GM18873 (cell line): ENCODE data around the gene PTAFR.

Source experiments
- ATAC-seq: cut with Tn5 transposase; IDR thresholded peaks from one replicate; pipeline ENCODE4 v1.9.1; 2021; ENCODE audit warnings: mild to moderate bottlenecking, moderate library complexity, moderate number of reproducible peaks; ENCODE audit not compliant: unreplicated experiment, low FRiP score

PTAFR gene, protein sequence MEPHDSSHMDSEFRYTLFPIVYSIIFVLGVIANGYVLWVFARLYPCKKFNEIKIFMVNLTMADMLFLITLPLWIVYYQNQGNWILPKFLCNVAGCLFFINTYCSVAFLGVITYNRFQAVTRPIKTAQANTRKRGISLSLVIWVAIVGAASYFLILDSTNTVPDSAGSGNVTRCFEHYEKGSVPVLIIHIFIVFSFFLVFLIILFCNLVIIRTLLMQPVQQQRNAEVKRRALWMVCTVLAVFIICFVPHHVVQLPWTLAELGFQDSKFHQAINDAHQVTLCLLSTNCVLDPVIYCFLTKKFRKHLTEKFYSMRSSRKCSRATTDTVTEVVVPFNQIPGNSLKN

DNA sequence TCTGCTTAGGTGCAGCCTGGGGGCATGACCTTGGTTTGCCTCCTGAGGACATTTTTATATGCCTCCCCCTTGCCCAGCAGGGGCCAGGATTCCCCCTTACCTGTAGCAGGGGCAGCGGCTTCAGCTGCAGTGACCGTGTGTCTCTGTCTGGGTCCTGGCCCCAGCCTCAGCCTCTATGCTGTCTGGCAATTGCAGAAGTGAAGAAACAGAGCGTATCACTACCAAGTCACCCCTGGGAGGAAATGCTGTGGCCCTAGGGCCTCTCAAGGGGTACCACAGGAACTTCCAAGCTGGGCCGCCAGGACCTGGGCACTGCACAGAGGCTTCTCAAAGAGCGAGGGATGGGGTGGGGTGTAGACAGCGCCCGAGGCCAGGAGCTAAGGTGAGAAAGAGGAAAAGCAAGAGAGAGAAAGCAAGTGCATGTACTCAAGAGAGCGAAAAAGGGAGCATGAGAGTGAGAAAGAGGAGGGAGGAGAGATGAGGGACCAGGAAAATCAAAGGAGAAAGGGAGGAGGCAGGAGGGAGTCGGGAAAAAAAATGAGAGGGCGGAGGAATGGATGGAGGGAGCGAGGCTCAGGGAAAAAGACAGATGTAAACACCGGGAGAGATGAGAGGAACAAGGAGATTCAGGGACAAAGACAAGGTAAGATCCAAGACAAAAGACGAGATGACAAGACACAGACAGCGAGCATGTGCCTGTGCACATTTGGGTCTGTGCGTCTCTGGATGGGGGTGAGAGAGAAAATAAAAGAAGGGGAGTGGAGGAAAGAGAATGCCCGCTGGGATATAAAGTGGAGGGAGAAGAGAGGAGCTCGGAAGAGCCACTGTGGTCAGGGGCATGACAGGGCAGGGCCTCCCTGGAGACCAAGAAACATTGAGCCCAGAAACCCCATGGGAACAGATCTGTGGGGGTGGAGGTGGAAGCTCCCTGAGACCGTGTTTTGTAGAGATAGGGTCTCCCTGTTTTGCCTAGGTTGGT lies at the start of gene PTAFR:
PTAFR (minus strand) TSS at position 199 of the 979 bp plus-strand sequence. CDS start 25,669 bp downstream, outside the sequence.
- ATAC-seq: no peak

DNA sequence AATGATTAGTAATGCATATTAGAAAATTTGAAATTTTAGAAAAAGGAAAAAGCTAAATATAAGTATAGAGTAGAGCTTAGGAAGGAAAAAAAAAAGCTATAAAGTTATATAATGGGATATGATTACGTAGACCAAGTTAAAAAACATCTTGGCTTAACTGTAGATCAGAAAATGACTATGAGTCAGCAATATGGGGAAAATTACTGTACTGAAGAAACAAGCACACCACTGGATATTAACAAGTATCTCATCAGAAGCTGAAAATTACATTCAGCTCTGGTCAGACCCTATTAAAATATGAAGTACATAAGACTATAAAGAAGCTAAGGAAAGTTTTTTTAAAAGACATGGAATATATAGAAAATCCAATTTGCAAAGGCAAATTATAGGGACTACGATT lies 36.8 kb upstream of the PTAFR start:
- no peak for ATAC-seq

DNA sequence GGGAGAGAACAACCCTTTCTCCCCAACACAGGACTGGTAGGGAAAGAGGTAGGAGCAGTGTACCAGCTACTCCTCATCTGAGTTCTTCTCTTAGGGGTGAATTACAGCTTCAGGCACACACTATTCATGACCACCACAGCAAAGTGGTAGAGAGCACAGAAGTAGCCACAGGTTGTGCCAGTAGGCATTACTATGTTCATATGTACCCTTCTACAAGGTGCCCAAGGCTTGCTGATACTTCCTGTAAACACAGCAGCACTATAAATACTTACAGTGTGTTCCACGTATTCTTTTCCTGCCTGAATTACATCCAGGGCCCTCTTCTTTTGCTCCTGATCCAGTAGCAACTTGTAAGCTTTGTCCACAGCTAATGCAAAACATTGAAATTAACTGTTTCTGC lies 33.2 kb upstream of the PTAFR start:
- no peak for ATAC-seq

DNA sequence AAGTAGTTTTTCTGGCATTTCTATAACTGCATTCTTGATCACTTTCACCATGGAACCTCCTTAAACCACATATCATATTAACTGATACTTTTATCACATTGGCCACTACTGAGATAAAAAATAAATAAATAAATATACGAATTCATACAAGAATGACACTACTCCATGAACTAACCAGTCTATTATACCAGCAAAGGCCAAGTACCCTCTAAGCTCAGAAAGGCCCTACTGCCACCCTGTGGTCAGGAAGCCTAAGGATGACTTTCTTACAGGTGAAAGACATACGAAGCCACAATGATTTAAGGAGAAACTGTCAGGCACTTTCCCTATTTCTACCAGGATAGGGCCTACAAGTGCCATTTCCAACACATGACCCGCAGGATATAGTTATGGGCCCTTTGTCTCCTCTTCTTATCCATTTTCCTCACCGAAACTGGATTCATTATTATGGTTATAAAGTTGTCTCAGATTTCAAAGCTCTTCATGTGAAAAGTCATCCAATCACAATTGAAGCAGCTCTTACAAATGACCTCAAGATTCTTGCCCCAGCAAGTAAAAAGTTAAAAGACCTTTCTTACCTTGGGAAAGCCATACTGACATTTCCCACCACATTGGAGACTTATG lies 32.4 kb upstream of the PTAFR start:
- no peak for ATAC-seq

DNA sequence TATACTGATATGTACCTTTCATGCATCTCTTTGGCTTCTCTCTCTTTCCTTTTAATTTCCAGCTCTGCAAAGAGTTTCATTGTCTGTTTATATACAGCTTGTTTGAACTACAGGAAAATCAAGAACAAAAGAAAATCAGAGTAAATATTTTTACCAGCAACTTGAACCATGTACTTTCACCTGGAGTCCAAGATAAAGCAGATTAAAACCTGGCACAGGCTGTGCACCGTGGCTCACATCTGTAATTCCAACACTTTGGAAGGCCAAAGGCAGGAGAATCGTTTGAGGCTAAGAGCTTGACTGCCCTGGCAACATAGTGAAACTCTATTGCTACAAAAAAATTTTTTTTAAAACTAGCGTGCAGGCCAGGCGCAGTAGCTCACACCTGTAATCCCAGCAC lies 28.8 kb upstream of the PTAFR start:
- no peak for ATAC-seq

DNA sequence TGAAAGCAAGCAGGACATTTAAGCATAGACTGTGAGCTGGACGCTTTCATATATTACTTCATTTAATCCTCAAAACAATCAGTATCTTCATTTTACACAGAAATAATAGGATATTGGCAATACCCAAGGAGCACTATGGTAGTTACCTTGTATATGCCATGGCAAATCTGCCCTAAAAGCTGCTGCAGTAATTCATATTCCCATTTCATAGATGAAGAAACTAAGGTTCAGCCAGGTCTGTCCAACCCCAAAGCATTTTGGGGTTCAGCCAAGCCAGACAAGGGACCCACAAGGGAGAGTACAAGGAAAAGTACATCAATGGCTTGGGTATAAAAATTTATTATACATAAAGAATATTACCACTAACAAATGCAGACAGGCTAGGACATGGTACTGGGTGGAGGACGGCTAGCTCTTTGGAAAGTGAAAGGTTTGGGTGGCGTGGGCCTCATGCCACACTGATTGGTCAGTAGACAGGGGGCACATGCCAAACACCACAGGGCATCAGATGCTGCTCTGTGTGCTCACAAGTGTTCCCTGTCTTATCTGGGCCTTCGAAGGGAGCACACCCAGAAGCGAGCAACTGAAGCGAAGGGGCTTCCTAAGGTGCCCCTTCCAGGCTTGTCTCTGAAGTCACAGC lies 23.9 kb upstream of the PTAFR start:
- no peak for ATAC-seq

DNA sequence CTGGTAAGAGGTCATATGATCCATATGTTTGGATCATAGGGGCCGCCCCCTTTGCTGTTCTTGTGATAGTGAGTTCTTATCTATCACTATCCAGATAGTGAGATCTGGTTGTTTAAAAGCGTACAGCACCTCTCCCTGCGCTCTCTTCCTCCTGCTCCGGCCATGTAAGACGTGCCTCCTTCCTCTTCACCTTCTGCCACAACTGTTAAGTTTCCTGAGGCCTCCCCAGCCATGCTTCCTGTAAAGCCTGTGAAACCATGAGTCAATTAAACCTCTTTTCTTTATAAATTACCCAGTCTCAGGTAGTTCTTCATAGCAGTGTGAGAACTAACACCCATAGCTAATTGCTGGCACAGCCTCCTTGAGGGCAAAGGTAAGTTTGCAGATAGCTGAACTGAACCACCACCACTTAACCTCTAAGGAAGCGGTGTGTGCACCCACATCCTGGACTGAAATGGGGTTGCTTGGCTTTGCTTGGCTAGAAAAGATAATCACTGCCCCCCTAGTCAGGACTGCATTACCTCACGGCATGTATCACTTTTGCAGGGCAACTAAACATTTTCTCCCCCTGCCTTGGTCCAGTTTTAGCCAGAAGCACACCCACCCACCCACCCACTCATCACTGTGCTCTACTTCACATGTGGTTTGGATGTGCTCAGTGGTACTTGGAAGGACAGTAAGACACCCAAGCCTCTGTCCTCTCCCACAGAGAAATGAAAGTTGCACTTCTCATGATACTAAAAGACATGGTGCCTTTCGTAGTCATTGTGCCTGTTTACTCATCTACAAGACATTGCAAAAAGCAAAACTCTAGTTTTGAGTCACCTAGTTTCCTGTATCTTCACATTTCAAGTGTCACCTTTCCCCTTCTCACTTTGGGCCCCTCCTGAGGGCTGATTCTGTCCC lies 23.1 kb upstream of the PTAFR start:
- peak; percentile 75 for ATAC-seq

DNA sequence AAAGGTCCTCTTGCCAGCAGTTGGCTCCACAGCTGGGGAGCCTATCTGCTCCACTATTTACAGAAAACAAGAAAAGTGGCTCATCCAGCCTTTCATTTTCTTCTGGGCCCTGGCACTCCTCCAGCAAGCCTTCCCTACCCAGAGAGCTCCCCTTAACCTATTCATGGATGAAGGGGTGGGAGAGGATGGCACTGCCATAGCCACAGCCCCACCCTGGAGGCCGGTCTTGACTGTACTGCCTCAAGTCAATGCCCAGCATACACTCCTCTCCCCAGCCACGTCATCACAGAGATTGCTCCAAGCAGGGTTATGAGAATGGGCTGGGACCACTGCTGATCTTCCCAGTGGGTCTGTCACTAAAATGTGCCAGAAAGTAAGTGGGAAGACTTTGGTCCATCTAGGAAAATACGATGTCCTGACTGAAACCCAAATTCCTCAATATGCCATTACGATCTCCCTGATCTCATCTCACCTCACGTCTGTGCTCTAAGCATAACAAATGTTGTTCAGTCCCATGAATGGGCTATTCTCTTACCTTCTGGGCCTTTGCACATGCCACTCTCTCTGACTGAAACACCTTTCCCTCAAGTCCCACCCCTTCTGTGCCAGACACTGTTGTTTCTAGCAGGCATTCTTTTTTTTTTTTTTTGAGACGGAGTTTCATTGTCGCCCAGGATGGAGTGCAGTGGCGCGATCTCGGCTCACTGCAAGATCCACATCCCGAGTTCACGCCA lies 21.4 kb upstream of the PTAFR start:
- no peak for ATAC-seq

DNA sequence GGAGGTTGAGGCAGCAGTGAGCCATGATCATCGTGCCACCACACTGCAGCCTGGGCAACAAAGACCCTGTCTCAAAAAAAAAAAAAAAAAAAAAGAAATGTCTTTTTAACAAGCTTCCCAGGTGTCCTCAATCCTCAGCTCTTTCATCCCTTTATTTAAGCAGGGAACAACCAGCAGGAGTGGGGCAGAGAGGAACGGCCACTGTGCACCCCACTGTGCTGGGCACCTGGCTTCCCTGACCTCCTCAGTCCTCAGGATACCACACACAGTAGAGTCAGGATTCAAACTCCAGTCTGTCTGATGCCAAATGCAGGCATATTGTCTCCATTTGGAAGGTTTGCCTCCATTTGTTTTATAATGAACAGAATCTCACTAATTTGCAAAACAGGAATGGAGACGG lies 19.8 kb upstream of the PTAFR start:
- no peak for ATAC-seq

DNA sequence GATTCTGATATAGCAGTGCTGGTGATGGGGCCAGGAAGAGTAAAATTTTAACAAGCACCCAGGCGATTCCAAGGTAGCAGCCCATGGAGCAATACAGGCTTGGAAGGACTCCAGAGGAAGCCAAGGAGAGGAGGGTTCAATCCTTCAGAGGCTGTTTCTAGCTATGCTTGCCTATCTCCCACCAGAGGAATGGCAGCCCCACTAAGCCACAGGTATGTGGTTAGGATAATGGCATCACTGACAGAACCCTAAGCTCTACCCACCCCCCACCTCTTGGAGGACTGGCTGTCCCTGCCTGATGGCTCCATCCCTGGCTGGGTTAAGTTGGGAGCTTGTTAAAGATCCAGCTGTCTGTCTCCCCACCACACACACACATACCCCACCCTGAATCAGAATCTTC lies 19.3 kb upstream of the PTAFR start:
- no peak for ATAC-seq

DNA sequence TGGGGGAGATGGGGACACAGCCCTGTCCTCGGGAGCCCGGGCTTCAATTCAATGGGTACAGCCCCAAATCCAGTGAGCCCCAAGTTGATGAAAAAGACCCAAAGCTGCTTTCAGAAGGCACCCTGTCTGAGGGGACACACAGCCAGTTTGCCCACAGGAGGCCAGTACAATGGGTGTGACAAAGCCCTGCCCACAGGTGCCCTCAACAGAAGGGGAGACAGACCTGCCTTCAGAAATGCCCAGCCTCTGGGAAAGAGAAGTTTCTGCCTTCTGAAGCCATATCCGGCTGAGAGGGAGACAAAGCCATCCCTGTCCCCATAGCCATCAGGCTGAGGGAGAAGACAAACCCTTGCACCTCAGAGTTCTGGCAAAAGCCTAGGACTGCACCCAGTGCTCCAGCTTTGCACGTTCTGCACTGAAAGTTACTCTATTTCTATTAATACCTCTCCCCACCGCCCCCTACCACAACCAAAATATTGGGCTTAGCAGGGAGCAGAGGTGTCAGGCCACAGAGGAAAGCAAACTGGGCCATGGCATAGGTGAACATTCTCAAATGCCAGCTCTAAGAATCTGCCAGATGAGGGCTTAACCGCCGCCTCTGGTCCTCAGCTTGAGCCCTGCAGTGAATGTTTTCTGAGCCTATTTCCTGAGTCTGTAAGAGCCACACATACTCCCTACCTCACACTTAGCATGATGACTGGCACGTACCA lies 18.0 kb upstream of the PTAFR start:
- no peak for ATAC-seq

DNA sequence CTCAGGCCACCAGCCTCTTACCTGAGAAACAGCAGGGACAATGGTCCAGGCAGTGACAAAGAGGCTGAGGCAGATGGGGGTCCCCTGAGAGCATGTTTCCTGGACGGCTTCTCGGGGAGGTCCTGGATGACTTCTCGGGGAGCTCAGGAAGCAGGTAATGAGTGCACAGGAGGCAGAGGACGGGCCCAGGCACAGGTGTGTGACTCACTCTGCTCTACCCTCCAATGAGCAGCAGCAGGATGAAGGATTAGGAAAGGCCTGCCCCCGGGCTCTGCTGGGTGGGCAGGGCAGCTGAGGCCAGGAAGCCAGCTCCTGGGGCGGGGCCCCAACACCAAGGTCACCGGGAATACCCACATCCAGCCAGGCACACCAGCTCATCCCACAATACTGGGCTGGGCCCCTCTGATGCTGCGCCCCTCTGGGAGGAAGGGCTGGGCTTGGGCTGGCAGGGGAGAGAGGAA lies 17.2 kb upstream of the PTAFR start:
- no peak for ATAC-seq

DNA sequence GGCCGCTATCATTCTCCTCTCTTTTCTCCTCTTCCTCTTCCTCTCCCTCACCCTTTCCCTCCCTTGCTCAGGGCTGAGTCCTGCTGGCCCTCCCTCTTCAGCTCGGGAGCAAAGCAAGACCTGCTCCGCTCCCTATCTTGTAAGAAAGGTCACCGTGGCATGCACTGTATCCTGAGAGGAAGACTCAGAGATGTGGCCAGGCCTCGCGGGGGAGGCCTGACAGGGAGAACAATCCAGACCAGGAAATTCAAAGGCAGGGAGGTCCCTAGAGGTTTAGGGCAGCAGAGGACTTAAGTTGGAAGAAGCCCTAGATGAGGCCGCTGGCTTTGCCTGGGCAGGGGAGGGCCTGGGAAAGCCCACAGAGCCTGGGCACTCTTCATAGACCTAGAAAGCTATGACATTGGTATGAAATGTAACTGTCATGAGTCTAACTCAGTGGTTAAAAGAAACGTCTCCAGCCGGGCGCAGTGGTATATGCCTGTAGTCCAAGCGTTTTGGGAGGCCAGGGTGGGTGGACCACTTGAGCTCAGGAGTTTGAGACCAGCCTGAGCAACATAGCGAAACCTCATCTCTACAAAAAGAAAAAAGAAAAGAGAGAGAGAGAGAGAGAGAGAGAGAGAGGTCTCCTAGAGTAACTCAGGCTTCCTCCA lies 14.6 kb upstream of the PTAFR start:
- ATAC-seq: no peak

DNA sequence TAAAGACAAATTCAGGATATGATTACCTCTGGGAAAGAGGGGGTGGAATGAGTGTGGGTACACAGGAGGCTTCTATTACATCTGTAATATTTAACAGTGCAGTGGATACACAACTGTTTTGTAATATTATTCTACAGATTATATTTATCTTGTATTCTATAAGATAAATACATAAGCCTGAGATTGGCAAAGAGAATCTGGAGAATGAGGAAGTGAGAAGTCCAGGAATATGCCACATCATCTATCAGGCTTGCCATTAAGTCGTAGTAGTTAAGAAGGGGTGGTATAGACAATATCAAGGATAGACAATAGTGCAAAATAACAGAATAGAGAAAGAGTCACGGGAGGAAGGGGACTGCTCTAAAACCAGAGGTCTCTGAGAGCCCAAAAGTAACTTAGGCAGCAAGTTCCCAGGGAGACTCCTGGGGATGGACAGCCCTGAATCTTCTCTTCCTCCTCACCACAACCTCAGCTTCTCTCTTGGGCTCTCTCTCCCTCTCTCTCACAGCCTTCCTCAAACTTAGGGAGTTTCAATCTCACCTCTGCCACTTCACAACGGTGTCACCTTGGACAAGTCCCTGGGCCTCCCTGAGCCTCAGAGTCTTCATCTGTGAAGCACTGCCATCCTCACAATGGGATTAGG lies 14.0 kb upstream of the PTAFR start:
- no peak for ATAC-seq

DNA sequence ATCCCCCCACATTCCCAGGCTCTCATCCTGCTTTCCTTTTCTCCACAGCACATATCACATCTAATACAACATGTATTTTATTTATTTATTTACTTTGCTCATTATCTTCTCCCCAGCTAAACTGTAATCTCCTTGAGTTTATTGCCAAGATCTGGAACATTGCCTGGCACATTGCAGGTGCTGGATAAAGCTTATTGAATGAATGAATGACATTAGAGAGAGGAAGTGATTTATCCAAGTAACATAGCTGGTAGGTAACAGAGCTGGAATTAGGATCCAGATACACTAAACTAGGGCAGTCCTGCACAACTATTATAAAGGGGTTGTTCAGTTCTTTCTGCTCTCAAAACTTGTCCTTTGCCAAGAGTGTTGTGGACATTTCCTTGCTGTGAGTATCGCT lies 8.6 kb upstream of the PTAFR start:
- ATAC-seq: no peak

DNA sequence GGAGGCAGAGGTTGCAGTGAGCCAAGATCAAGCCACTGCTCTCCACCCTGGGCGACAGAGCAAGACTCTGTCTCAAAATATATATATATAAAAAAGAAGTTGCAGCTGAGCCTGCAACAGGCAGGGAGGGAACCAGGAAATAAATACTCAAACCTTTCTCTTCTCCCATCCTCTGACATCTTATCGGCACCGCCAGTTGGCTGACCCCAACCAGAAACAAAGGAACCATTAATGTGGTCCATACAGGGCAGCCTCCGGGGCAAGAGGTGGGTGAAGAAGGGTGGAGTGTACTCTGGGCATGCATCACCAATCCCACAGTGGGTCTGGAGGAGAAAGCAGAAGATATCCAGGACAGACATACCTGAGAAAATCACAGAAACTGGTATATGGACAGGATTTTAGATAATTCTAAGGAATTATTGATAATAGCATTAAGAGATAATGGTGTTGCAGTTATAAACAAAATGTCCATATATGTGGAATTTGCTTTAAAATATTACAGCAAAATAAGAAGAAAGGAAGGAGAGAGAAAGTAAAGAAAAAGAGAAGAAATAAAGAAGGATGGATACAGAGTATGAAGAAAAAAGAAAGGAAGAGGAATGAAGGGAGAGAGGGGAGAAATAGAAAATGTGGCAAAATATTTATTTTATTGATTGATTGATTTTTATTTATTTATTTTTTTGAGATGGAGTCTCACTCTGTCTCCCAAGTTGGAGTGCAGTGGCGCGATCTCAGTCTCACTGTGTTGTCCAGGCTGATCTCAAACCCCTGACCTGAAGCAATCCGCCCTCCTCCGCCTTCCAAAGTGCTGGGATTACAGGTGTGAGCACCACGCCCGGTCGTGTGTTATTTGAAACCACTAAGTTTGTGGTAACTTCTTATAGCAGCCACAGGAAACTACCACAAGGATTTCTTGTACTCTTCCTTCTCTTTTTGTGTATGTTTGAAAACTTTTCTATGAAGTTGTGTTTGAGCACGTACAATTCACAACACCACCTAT lies 4.1 kb upstream of the PTAFR start:
- no peak for ATAC-seq
